OCI-LY1 (cell line): ENCODE measurements around the gene RGS16.

Experiments used
- H2AFZ ChIP-seq: fragments of 200-600 bp; sonication (generic), shearing (Covaris generic); 2 replicates; pipeline ENCODE4 v1.6.0; 2014; ENCODE audit warnings: antibody characterized with exemption, mild to moderate bottlenecking, low read length
- H3F3A ChIP-seq: fragments of 200-600 bp; sonication (generic), shearing (Covaris generic); 2 replicates; pipeline ENCODE4 v1.6.0; 2014; ENCODE audit warnings: mild to moderate bottlenecking, antibody characterized with exemption, low read length, moderate library complexity; ENCODE audit not compliant: insufficient read depth
- H3K27ac ChIP-seq: fragments of 200-600 bp; sonication (generic); 2 replicates; pipeline ENCODE4 v1.5.1; 2014; ENCODE audit warnings: low read length, mixed run types, mild to moderate bottlenecking, low read depth; ENCODE audit not compliant: poor library complexity, severe bottlenecking
- H3K27me3 ChIP-seq: fragments of 200-600 bp; sonication (generic); 2 replicates; pipeline ENCODE4 v1.6.0; 2014; ENCODE audit warnings: antibody characterized with exemption, mild to moderate bottlenecking, low read length, moderate library complexity; ENCODE audit not compliant: insufficient read depth
- H3K36me3 ChIP-seq: fragments of 200-600 bp; sonication (generic); 2 replicates; pipeline ENCODE4 v1.6.1; 2014; ENCODE audit warnings: mild to moderate bottlenecking, antibody characterized with exemption, low read length, moderate library complexity, mixed read lengths; ENCODE audit not compliant: insufficient read depth
- H3K4me1 ChIP-seq: fragments of 200-600 bp; sonication (generic); 2 replicates; pipeline ENCODE4 v1.5.1; 2014; ENCODE audit warnings: mild to moderate bottlenecking, low read length, moderate library complexity; ENCODE audit not compliant: insufficient read depth, severe bottlenecking
- H3K4me2 ChIP-seq: fragments of 200-600 bp; sonication (generic), shearing (Covaris generic); 2 replicates; pipeline ENCODE4 v1.6.1; 2014; ENCODE audit warnings: low read length
- H3K4me3 ChIP-seq: fragments of 200-600 bp; sonication (generic); 2 replicates; pipeline ENCODE4 v1.5.1; 2014; ENCODE audit warnings: low read length, low read depth, mild to moderate bottlenecking, mixed read lengths; ENCODE audit not compliant: poor library complexity, severe bottlenecking
- H3K79me2 ChIP-seq: fragments of 200-600 bp; shearing (Covaris generic); 2 replicates; pipeline ENCODE4 v1.6.1; 2016; ENCODE audit warnings: mixed run types, low read length, mixed read lengths; ENCODE audit not compliant: insufficient read depth
- H3K9ac ChIP-seq: fragments of 200-600 bp; sonication (generic), shearing (Covaris generic); 2 replicates; pipeline ENCODE4 v1.6.1; 2014; ENCODE audit warnings: mild to moderate bottlenecking, low read length, mixed read lengths
- H3K9me2 ChIP-seq: fragments of 200-600 bp; sonication (generic), shearing (Covaris generic); 2 replicates; pipeline ENCODE4 v1.6.1; 2014; ENCODE audit warnings: low read depth, mild to moderate bottlenecking, low read length, mixed read lengths
- H3K9me3 ChIP-seq: fragments of 200-600 bp; shearing (Covaris generic); 2 replicates; pipeline ENCODE4 v1.6.1; 2014; ENCODE audit warnings: low read length, mixed read lengths
- H4K20me1 ChIP-seq: fragments of 200-600 bp; sonication (generic), shearing (Covaris generic); 2 replicates; pipeline ENCODE4 v1.6.0; 2016; ENCODE audit warnings: mild to moderate bottlenecking, low read length; ENCODE audit not compliant: insufficient read depth
- CTCF ChIP-seq: fragments of 200-600 bp; sonication (generic), shearing (Covaris generic); IDR thresholded peaks from 2 replicates; pipeline ENCODE4 v1.5.1; 2017; ENCODE audit warnings: mild to moderate bottlenecking, antibody characterized with exemption, low read length, moderate library complexity, mixed read lengths
- EZH2 ChIP-seq: fragments of 200-600 bp; sonication (generic), shearing (Covaris generic); IDR thresholded peaks from 2 replicates; pipeline ENCODE4 v1.8.0; 2017; ENCODE audit warnings: borderline replicate concordance, mixed run types, mild to moderate bottlenecking, antibody characterized with exemption, low read length, moderate library complexity, mixed read lengths

RGS16 gene

GRCh38 chr1:182629080-182629479 lies 24.9 kb upstream of the RGS16 start:
- Histone ChIP-seq H2AFZ (no peak overlapping the region), H3K9ac (no peak overlapping the region), H3K27ac (peak overlapping the region; percentile 70), H3K9me3 (no peaks in the 10 kb centered on the region), H3K79me2 (no peaks in the 10 kb centered on the region), H3K4me3 (no peak overlapping the region), H3K36me3 (no peaks in the 10 kb centered on the region), H3K4me2 (peak overlapping the region; percentile 6; the same call in 1 of the 2 replicates), H4K20me1 (no peaks in the 10 kb centered on the region), H3K4me1 (peaks cover 46% of the 10 kb centered on the region), H3F3A (no peaks in the 10 kb centered on the region), H3K9me2 (no peaks in the 10 kb centered on the region), H3K27me3 (no peaks in the 10 kb centered on the region)
- TF ChIP-seq CTCF, result no peak
- TF ChIP-seq EZH2, result no peak

- Histone ChIP-seq H3K79me2 (no peaks in the 10 kb centered on the region), H3K4me2 (no peak overlapping the region), H3K27me3 (no peaks in the 10 kb centered on the region), H3F3A (no peaks in the 10 kb centered on the region), H3K9me3 (no peaks in the 10 kb centered on the region), H3K9ac (no peak overlapping the region), H3K27ac (no peak overlapping the region), H4K20me1 (no peaks in the 10 kb centered on the region), H3K36me3 (no peaks in the 10 kb centered on the region), H3K4me1 (peaks cover 43% of the 10 kb centered on the region), H2AFZ (no peak overlapping the region), H3K9me2 (no peaks in the 10 kb centered on the region), H3K4me3 (no peak overlapping the region)
- no peak for TF ChIP-seq EZH2
- TF ChIP-seq CTCF, result no peak
Measured at GRCh38 chr1:182628657-182629056, 24.5 kb upstream of the RGS16 start.

GRCh38 chr1:182627622-182628021 lies 23.4 kb upstream of the RGS16 start:
- Histone ChIP-seq H3K4me2 (no peak overlapping the region), H3K9me3 (no peaks in the 10 kb centered on the region), H3F3A (no peaks in the 10 kb centered on the region), H3K36me3 (no peaks in the 10 kb centered on the region), H3K79me2 (no peaks in the 10 kb centered on the region), H2AFZ (no peak overlapping the region), H3K4me3 (no peak overlapping the region), H4K20me1 (no peaks in the 10 kb centered on the region), H3K4me1 (peaks cover 43% of the 10 kb centered on the region), H3K27ac (no peak overlapping the region), H3K27me3 (no peaks in the 10 kb centered on the region), H3K9ac (no peak overlapping the region), H3K9me2 (no peaks in the 10 kb centered on the region)
- TF ChIP-seq CTCF, result no peak
- no peak for TF ChIP-seq EZH2
